Activated CD8-positive, alpha-beta memory T cell treated with anti-CD3 and anti-CD28 coated beads, Interleukin-2, amount 50 U/mL, for 48 hours (primary cell): ENCODE results near the gene ATP5PD.
"Not testable (repeated sequence)": the region's sequence is repeated elsewhere in the genome, so short reads cannot be mapped to it uniquely, and the experiment has no call there.

ENCODE experiments used
- DNase-seq: peaks from one replicate; pipeline ENCODE4 v3.0.0-alpha.2; 2020

ATP5PD gene

DNA sequence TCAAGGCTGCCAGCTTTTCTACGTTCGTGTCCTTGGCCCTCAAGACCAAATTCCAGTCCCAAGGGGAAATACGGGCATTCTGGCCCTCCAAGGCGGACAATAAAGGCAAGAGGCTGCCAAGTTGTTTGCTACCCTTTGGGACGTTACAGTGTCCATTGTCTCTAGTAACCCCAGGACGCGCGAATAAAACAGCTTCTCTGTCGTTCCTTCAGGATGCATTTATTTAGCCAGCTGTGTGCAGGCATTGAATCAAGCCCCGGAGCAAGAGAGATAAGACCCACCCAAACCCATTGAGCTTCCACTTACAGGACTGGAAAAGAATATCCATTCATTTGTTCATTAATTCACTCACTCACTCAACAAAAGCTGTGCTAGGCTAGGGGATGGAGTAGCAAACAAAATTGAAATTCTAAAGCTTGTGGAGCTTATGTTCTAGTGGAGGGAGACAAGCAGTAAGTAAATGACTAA is 33.6 kb downstream of the ATP5PD start:
- DNase-seq: no peak

DNA sequence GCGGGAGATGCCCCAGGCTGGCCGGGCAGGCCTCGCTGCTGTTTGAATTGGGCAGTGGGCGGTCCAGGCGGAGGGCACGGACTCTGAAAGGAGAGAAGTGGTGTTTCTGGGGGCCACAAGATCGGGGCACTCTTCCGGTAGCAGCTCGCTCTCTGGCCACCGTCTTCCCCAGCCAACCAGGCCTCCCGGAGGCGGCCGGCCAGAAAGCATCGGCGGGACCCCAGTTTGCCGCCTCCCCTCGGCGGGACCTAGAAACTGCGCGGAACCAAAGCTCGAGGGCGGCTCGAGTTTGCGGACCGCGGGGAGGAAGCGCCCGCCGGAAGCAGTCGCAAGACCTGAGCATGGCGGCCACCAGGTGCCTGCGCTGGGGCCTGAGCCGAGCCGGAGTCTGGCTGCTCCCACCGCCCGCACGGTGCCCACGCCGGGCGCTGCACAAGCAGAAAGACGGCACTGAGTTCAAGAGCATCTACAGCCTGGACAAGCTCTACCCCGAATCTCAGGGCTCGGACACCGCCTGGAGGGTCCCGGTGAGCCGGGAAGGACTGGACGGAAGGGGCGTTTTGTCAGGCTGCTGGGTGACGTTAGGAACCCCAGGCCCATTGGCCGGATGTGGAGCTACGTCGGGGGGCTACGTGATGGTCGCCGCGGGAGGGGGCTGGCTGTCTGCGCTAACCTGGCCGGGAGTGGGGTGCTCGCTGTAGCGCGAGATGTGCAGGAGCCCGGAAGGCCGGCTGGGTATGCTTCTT is 34.2 kb downstream of the ATP5PD start, which contains the start of gene MRPL58:
TSS of gene MRPL58 (plus strand) at position 325 of the 746 bp plus-strand sequence. CDS start at position 342, 17 bp downstream.
- DNase-seq: peak; percentile 89

DNA sequence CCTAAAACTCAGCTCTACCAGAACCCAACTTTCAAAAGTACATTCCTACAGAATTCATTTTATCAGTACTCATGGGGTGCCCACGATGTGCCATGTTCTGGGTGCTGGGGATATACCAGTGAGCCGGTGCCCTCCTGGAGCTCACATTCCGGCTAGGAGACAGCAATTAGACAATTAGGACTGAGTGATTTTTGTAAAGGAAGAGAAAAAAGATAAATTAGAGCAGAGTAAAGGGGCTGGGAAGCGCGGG is 34.7 kb downstream of the ATP5PD start:
- no peak for DNase-seq

DNA sequence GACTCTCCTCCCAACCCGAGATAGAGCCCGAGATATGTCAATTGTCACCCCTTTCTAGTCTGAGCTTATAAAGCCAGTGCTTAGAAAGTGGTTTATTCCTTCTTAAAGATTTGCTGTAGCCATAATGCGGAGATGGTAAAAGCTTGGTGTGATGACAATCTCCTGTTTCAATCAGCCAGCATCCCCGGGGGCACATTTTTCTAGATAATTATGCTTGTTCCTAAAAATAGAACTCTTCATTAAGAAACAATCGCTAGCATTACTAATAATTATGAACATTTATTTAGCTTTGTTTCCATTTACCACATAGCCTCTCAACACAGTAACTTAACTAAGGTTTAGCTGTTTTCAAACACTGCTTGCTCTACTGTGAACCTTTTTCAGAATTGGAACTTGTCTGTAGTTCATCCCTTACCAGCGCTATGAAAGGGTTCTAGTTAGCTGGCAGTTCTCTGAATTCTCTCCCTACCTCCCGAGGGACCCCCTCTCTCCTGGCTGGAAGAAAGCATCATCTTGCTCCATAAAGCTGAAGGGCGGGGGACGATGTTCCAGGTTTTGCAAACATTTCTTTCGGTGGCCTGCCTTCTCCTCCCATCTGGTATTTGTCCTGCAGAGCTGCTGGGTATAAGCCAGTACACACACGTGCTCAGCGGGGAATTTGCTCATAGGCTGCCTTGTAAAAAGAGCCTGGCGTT is 35.2 kb downstream of the ATP5PD start:
- no peak for DNase-seq

DNA sequence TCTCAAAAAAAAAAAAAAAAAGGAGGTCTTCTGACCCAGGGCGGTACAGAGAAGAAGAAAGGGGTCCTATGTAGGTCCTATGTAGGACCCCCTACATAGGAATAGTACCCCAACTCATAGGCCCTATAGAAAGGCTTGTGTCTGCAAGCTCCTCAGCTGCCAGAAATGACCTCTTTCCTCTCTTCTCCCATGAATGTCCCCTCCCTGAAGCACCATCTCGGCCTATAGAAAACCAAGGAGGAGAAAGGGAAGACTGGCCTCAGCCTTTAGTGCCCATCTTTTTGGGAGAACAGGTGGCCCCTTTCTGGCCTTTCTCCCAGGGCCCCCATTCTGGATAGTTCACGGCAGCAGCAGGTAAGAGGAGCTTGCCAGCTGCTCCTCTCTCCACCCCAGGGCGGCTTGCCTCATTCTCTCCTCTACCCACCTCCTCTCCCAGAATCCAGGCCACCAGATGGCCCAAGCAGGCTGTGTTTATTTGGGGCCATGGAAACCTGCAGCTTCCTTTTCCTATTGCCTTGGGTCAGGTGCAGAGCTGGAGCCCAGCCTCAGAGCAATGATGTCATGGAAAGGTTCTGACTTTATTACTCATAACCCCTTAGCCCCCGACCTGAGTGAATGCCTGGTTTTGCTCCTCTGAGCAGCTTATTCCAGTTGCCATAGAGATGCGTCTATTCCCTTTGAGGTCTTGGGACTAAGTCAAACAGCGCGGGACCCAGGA is 35.9 kb downstream of the ATP5PD start:
- no peak for DNase-seq

DNA sequence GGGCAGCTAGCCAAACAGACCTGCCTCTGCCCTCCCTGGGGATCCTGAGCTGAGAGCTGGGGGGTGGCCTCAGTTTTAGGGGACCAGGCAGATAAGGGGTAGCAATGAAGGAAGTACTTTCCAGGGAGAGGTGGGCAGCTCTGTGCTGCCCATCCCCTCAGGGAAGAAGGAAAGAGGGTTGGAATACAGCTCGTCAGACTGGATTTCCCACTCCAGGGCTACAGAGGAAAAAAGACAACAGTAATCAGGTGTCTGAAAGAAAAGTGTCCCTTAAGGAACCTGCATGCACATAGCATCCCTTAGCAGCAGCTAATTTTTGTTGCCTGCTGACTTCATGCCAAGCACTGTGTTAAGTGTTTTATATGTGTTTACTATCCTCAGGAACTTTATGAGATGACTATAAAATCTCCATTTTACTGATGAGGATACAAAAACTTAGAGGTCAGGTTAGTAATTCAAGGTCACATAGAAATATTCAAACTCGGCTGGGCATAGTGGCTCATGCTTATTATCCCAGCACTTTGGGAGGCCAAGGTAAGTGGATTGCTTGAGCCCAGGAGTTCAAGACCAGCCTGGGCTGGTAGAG is 37.5 kb downstream of the ATP5PD start:
- DNase-seq: no peak

DNA sequence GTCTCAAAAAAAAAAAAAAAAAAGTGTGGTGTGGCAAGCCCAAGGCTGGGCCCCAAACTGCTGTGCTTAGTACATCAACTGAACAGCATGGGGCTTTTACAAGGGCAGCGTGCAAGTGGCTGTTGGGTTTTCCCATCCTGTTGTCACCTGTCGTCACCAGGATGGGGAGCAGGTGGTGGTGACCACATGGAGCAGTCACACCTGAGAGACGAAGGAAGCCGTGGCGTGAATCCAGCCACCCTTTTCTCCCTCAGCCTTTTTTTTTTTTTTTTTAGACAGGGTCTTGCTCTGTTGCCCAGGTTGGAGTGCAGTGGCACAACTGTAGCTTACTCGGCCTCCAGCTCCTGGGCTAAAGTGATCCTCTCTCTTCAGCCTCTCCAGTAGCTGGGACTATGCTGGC is 38.4 kb downstream of the ATP5PD start:
- no peak for DNase-seq

DNA sequence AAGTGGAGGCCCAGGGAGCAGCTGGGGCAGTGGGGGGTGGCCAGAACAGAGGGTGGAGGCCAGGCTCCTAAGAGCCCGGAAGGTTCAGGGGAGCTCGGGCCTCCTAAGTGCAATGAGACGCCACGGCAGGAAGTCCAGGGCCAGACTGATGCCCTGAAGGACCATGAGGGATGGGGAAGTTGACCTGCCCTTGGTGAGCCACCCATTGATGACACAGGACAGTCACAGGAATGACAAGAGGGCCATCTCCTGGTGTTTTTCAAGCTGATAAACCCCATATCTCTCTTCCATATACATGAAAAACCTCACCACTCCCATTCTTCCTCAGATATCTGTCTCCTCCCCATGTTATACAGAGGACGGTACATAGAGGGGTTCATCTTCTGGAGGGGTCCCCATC is 40.1 kb downstream of the ATP5PD start:
- no peak for DNase-seq

DNA sequence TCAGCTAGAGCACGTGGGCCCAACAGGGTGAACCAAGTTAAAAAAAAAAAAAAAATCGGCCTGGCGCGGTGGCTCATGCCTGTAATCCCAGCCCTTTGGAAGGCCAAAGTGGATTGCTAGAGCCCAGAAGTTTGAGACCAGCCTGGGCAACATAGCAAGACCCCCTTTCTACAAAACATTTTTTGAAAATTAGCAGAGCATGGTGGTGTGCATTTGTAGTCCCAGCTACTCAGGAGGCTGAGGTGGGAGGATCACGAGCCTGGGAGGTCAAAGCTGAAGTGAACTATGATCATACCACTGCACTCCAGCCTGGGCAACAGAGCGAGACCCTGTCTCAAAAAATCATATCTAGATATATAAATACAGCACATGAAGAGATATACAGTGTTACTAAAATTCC is 40.7 kb downstream of the ATP5PD start:
- DNase-seq: not testable (repeated sequence)

DNA sequence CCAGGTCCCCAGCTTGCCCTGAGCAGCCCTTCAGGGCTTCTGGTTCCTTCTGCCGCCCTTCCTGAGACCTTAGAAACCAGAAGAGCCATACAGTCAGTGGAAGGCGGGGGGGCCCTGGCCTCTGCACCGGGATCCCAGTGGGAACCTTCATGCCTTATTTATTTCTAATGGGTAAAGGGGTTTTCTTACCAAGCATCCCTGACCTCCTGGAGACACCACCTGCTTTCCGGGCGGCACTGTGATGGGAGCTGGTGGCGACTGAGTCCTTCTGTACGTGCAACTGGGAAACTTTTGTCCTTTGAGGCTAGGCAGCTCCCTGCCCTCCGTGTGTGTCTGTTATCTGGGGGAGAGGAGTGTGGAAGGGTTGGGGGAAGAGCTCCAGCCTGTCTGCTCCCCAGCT is 41.5 kb downstream of the ATP5PD start:
- no peak for DNase-seq

DNA sequence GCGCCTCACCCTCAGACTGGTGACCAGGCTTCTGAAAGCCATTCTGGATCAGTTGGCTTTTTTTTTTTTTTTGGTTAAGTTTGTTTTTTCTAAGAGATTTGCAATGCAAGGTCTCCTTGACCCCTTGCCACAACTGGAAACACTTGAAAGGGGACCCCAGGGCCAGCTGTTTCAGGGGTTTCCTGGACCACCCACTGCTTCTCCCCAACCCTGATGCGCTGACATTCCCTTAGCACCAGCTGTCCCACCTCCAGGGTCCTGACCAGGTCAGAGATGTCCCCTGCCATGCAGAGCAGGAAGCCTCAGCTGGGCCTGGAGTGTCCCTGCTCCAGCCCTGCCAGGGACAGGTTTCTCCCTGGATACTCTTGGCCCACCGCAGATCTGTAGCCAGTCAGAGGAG is 42.4 kb downstream of the ATP5PD start:
- no peak for DNase-seq

DNA sequence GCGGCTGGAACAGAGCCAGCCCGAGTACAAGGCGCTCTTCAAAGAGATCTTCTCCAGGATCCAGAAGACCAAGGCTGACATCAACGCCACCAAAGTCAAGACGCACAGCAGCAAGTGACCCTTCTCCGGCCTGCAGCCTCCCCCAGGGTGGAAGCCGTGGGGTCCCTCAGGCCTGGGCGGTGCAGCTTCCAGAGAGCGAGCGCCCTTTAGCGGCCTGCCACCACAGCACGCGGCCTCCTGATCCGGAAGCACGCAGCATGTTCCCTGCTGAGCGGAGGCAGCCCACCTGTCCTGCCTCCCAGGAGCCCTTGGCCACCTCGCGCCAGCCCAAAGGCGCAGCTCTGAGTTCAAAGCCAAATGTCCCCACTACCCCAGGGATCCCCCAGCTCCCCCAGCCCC is 42.8 kb downstream of the ATP5PD start:
- no peak for DNase-seq

DNA sequence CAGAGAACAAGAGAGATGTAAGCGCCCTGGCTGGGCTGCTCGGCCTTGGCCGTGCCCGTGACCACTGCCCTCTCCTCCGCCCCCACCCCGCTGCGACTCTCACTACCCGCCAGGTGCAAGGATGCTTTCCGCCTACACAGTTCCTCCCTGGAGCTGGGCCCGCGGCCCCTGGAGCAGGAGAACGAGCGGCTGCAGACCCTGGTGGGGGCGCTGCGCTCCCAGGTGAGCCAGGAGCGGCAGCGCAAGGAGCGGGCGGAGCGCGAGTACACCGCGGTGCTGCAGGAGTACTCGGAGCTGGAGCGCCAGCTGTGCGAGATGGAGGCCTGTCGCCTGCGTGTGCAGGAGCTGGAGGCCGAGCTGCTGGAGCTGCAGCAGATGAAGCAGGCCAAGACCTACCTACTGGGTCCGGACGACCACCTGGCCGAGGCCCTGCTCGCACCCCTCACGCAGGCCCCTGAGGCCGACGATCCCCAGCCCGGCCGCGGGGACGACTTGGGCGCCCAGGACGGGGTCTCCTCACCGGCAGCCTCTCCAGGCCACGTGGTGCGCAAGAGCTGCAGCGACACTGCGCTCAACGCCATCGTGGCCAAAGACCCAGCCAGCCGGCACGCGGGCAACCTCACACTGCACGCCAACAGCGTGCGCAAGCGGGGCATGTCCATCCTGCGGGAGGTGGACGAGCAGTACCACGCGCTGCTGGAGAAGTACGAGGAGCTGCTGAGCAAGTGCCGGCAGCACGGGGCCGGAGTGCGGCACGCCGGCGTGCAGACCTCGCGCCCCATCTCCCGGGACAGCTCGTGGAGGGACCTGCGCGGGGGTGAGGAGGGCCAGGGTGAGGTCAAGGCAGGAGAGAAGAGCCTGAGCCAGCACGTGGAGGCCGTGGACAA is 43.5 kb downstream of the ATP5PD start:
- no peak for DNase-seq

DNA sequence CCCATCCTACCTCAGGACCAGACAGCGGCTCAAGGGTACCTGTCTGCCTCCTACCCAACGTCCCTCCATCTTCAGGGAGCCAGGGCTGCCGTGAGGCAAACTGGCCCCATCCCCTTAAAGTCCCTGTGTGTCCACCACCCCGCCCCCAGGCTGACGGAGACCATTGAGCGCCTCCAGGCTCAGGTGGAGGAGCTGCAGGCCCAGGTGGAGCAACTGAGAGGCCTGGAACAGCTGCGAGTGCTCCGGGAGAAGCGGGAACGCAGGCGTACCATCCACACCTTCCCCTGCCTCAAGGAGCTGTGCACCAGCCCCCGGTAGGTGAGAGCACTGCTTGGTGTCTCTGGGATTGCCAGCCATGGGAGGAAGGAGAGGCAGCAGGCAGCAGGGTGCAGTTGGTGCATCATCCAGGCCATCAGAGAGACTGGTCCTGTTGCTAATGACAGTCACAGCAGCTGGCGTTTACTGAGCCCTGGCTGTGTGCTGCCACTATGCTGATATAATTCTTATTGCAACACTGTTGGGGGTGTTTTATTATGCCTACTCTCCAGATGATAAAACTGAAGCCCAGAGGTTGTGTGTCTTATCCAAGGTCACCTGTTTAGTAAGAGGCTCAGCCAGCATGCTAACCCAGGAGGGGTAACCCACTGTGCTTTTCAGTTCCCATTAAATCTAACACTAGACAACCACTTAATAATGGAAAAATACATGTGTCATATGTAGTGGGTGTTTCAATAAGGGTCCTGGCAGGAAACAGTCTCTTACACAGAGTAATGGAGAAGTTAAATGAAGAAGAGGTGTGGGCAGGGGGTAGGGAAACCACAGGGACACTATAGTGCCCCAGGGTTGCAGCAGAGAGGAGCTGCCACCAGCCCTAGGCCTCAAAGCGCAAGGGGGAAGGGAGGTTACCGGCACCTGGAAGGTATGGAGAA is 44.6 kb downstream of the ATP5PD start:
- no peak for DNase-seq

DNA sequence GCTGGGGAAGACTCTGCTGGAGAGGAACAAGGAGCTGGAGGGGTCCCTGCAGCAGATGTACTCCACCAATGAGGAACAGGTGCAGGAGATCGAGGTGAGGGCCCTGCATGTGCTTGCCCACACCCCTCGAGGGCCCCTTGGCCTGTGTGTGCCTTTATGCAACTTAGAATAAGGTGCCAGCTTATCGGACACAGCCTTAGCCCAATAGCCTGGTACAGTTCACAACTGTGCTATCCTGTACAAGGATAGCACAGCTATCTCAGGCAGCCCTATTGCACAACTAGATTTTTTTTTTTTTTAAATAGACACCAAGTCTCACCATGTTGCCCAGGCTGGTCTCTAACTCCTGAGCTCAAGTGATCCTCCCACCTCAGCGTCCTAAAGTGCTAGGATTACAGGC is 47.2 kb downstream of the ATP5PD start:
- DNase-seq: no peak

DNA sequence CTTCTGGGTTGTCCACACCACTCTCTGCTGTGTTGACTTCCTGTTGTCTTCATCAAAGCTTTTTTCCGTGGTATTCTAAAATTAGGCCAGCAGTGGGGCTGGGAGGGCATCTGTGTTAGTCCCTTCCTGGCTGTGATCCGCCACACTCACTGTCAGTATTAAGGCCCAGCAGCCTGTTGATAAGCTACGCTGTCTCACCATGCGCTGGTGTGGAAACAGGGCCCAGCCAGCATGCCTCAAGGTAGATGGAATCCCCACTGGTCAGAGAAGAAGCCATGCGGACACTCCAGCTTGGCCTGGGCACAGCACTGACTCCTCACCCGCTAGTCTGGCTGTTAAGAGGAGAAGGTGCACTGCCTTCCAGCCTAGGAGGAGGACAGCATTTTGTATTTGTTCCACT is 48.0 kb downstream of the ATP5PD start:
- DNase-seq: no peak

DNA sequence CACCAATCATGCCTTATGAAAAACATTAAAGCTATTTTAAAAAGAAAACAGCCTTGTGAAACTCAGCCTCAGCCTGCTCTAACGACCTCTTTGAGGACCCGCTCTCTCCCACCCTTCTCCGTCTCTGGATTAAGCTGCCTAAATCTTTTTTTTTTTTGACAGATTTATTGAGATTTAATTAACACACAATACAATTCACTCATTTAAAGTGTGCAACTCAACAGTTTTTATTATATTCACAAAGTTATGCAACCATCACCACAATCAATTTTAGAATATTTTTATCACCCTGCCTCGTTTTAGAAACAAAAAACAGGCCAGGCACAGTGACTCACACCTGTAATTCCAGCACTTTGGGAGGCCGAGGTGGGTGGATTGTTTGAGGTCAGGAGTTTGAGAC is 50.9 kb downstream of the ATP5PD start:
- no peak for DNase-seq

DNA sequence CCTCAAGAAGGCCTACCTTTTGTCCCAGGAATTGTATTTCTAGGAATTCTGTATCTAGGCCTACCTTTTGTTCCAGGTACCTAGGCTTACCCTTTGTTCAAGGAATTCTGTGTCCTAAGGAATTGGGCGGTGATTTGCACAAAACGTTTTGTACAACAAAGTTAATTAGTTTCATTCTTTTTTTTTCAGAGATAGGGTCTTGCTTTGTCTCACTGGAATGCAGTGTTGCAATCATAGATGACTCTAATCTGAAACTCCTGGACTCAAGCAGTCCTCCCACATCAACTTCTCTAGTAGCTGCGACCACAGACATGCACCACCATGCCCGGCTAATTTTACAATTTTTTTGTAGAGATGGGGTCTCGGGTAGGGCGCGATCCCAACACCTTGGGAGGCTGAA is 52.3 kb downstream of the ATP5PD start:
- no peak for DNase-seq

DNA sequence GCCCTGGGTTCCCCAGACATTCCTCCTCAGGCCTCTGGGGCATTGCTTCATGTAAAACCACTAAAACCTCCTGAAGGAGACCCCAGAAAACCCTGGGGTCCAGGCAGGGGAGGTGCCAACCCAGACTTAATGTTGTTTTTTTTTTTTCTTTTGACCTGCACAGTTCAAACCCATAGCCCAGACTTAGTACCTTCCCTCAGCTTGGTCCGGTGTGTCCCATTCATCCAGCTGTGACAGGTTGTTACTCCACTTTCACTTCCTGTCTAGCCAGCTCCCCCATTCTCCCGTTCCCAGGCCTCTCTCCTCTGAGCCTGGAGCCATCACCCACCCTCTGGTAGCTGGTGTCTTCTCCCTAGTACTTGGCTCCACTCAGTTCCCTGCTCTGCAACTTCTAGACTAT is 54.5 kb downstream of the ATP5PD start:
- no peak for DNase-seq

DNA sequence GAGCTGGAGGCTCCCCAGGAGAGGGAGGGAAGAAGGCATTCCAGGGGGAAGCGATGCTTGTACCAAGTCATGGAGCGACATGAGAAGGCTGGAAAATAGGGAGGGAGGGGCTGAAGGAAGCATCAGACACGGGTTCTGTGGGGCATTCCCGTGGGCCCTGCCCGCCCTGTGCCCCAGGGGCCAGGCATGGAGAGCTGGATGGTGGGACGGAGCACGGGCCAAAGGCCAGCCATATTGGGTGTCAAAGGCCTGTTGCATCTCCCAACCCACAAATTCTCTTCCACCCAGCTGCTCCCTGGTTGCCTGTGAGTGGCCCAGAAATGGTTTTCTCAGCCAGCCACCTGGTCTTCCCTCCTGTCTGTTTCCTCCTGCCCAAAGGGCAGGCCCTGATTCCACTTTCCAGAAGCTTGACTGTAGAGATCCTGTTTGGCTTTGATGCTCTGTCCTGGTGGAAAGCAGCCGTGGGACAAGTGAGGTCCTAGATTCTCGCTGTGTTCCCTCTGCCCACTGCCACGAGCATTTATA is 56.1 kb downstream of the ATP5PD start:
- no peak for DNase-seq
